Activated T-helper 1 cell treated with Interleukin-2 at 50 U/mL for 16 hours (primary cell): ENCODE measurements around the gene NUSAP1.
"Not testable (repeated sequence)": the region's sequence is repeated elsewhere in the genome, so short reads cannot be mapped to it uniquely, and the experiment has no call there.

ENCODE experiments used
- DNase-seq: peaks from one replicate; pipeline ENCODE4 v3.0.0-alpha.2; 2020; ENCODE audit warnings: low read depth

NUSAP1 gene

DNA sequence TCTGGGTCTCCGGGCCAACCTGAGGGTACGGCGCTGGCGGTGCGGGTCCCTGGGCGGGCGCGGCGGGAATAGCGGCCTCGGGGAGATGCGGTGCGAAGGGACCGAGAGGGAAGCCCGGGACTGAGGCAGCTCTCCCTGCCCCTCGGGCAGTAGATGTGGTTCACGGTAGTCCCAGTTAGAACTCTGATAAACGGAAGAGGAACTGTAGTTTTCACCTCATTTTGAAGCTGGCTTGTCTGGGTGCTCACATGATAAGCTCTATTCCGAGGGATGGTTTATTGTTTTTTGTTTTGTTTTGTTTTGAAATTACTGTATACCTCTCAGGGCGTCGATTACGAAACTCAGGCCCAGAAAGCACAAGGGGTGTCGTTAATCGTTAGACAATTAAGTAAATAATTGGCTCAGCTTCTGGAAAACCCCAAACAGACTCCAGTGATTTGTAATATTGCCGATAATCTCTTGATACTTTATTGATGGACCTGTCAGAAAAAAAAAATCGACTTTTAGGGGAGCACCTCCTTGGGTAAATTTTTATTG is 413 bp downstream of the NUSAP1 start:
- no peak for DNase-seq

- no peak for DNase-seq
Measured at GRCh38 chr15:41334293-41335120, 1.8 kb downstream of the NUSAP1 start.

DNA sequence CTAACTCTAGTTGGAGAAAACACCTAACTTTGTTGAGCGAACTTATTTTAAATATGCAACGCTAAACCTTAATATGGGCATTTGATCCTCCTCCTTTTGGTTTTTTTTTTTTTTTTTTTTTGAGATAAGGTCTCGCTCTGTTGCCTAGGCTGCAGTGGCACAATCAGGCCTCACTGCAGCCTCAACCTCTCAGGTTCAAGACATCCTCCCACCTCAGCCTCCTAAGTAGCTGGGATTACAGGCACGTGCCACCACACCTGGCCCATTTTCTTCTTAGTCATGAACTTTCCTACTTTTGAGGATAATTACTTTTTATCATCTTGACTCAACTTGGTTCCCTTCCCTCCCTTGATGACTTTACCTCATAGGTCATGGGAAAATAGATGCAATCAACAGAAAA is 3.9 kb downstream of the NUSAP1 start:
- no peak for DNase-seq

DNA sequence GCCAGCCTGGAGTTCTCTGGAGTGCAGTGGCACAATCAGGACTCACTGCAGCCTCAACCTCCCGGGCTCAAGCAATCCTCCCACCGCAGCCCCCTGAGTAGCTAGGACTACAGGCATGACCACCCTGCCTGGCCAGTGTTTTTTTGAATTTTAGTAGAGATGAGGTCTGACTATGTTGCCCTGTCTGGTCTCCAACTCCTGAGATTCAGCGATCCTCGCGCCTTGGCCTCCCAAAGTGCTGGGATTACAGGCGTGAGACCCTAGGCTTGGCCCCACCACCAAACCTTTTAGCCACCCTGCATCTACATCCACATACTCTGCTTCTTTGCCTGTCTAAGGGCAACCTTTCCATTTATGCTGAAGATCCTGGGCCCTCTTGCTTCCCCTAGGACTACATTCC is 4.4 kb downstream of the NUSAP1 start:
- no peak for DNase-seq

DNA sequence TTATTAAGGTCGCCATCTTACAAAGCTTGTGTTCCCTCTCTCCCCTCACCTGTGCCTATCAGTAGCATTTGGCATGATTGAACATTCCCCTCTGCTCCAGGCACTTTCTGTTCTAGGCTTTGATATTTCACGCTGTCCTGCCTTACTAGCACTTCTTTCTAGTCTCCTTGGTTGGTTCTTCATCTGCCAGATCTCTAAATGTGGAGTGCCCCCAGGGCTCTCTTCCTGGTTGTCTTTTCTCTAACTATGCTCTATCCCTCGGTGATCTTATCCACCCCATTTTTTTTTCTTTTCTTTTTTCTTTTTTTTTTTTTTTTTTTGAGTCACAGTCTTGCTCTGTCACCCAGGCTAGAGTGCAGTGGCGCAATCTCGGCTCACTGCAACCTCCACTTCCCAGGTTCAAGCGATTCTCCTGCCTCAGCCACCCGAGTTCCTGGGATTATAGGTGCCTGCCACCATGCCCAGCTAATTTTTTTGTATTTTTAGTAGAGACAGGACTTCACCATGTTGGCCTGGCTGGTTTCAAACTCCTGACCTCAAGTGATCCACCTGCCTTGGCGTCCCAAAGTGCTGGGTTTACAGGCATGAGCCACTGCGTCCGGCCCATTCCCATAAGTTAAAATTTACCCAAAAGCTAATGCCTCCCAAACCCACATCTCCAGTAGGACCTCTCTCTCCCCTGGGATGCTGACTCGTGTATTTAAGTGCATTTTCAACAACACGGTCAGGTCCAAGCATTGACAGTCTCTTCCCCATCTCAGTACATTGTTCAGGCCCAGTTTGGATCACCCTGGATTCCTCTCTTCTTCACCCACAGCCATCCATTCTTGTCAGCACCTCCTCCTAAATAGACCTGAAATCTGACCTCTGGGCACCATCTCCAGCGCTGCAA is 5.2 kb downstream of the NUSAP1 start:
- no peak for DNase-seq

GRCh38 chr15:41340189-41340695 is 7.6 kb downstream of the NUSAP1 start:
- no peak for DNase-seq

DNA sequence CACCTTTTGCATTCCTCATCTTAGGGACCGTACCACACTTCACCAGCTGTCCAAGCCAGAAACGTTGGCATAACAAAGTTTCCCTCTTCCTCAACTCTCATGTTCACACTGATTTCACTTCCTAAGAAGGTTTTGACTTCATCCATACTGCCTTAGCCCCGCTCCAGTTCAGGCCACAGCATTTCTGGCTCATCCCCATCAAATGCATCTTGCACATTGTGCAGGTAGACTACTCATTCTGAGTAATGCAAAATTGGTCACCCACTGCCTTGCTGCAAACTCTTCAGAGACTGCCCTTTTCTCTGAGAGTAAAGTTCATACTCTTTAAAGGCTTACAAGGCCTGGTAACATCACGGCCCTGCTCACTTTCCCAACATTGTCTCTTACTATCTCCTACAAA is 8.8 kb downstream of the NUSAP1 start:
- DNase-seq, result no peak

GRCh38 chr15:41347236-41347635 is 14.6 kb downstream of the NUSAP1 start:
- DNase-seq, result no peak

DNA sequence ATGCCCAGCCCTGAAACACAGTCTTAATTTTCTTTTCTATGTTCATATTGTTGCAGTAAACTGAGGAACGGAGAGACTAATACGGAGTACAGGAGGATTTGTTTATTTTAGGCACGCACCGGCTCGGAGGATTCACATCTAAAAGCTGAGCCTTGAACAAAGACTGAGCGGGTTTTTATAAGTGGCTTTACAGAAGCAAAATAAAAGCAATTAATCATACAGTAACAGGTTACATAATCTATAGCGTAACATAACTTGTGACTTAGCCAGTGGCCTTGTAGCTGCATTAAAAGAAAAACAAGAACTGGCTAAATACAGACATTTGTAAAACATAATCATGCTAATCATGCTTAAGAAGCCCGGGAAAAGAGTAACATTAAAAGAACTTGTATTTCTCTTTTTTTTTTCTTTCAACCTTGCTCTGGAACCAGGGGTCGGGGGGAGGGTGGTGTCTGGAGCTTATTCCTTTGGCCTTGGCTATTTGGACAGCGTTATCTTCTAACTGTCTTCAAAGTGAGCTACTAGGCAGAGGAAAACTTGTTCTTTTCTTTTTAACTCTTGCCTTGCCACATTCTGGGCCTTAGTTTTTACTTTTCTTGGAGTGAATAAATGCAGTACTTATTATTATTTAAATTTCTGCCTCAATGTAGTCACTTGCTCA is 17.5 kb downstream of the NUSAP1 start:
- no peak for DNase-seq

DNA sequence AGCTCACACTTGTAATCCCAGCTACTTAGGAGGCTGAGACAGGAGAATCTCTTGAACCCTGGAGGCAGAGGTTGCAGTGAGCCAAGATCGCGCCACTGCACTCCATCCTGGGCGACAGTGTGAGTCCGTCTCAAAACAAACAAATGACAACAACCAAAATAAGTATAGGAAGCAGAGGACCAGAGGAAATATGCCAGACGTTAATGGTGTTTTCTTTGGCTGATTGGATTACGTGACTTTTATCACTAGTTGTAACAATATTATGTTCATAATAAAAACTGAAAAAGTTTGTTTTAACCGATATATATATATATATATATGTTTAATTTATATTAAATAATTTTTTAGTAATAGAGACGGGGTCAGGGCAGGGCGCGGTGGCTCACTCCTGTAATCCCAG is 21.7 kb downstream of the NUSAP1 start:
- DNase-seq, result no peak

DNA sequence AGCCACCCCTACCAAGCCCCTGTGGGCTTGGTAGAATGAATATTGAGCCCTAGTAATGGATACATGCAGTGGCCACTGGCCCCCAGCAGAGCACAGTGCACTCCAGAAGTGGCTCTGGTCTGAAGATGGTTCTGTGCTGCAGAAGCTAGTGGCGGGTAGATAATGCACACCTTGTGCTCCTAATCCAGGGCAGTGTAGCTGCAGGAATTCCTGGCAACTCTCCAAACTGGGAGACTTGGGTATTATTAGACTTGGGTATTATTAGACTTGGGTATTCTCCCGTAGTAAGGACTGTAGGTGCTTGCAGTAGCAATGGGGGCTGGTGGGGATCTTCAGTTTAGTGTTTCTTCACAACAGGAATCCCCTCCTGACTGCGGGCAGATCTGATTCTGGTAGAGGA is 34.7 kb downstream of the NUSAP1 start:
- no peak for DNase-seq

GRCh38 chr15:41377978-41378377 is 45.3 kb downstream of the NUSAP1 start:
- DNase-seq, result no peak

- DNase-seq, result not testable (repeated sequence)
Measured at GRCh38 chr15:41383974-41384749, 51.5 kb downstream of the NUSAP1 start.

DNA sequence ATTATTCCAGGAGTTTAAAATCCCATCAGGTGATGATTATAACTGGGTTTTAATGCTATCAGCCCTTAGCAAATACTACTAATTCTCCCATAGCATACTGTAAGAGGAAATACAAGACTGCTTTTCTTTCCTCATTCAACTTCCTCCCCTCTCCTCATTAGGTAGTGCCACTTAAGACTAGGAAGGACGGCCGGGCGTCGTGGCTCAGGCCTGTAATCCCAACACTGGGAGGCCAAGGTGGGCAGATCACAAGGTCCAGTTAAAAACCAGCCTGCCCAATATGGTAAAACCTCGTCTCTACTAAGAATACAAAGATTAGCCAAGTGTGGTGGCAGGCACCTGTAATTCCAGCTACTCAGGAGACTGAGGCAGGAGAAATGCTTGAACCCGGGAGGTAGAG is 55.0 kb downstream of the NUSAP1 start:
- no peak for DNase-seq

DNA sequence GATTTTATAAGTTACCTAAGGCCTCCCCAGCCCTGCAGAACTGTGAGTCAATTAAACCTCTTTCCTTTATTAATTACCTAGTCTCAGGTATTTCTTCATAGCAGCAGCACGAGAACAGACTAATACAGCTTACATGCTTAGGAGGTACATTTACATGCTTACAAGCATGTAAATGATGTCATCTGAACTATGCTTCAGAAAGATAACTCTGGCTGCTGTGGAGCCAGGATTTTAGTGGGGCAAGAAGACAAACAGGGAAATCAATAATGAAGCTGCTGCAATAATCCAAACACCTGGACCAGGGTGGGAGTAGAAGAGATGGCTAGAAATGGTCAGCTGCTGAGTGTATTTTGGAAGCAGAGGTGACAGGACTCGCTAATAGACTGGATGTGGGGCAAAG is 60.0 kb downstream of the NUSAP1 start:
- DNase-seq, result no peak

GRCh38 chr15:41394924-41395323 is 62.2 kb downstream of the NUSAP1 start:
- no peak for DNase-seq

GRCh38 chr15:41396111-41396510 is 63.4 kb downstream of the NUSAP1 start:
- no peak for DNase-seq

DNA sequence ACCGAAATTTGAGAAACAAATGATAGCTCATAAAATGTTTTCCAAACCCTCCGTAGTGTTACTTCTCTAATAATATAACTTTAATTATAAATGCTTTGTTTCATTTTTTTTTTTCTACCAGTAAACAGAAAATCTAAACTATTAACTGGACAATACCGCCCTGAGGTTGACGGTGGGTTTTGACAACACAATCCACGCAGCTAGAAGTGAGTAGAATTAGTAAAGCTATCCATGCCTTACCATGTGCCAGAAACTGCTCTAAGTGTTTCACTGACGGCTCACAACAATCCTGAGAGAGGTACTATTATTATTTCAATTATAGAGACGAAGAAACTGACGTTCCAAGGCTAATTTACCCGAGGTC is 69.2 kb downstream of the NUSAP1 start:
- no peak for DNase-seq

DNA sequence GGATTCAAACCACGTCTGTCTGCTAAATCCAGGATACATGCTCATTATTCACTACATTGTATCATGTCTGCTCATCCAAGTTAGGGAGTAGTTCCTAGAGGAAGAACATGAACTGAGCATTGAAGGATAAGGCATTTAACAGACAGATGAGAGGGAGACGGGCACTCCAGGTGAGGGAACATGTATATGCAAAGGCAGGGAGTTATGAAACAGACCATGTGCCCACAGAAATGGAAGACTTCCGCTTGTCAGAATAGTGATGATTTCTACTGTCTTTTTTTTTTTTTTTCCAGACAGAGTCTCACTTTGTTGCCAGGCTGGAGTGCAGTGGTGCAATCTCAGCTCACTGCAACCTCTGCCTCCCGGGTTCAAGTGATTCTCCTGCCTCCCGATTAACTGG is 74.7 kb downstream of the NUSAP1 start:
- DNase-seq, result no peak

DNA sequence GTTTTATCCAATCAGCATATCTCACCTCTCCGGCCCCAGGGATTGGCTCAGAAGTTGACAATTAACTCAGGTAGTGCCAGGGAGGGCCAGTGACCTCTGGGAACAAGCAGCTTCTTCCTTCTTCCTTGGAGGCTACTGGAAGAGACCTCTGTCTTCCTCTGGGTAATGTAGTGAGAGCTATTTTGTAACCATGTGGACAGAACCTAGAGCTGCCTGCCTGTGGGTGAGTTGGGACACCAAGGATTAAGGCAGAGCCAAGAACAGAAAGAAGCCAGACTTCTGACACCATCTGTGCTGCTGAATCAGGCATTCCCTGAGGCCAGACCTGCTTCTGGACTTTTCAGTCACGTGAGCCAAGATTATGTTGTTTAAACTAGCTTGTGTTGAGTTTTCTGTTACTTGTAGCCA is 75.6 kb downstream of the NUSAP1 start:
- no peak for DNase-seq

GRCh38 chr15:41411031-41411430 is 78.3 kb downstream of the NUSAP1 start:
- no peak for DNase-seq

GRCh38 chr15:41411441-41411840 is 78.8 kb downstream of the NUSAP1 start:
- DNase-seq, result no peak
